Cardiac muscle cell (in vitro differentiated cells and primary cell): Measurements from ENCODE around the gene AP2S1. TPM values are rescaled to one million over a fixed set of nuclear protein-coding genes. Genes with fewer than 3 reads are reported as not detected.

Experiments used
- DNase-seq, 2 donors: peaks; one replicate each; pipeline versions ENCODE4 v3.0.0 to v3.0.0-alpha.2; 2010 to 2017; ENCODE audit warnings: low read depth in 1 of 2, low spot score in 1 of 2
- H3K27ac ChIP-seq: fragments of 200-600 bp; sonication (generic); 2 replicates; pipeline ENCODE4 v1.5.1; 2016
- H3K27me3 ChIP-seq: fragments of 200-600 bp; sonication (generic); 2 replicates; pipeline ENCODE4 v1.6.0; 2016; ENCODE audit warnings: control low read depth
- H3K36me3 ChIP-seq: fragments of 200-600 bp; sonication (generic); 2 replicates; pipeline ENCODE4 v1.5.1; 2016; ENCODE audit warnings: control low read depth
- H3K4me1 ChIP-seq: fragments of 200-600 bp; sonication (generic); 2 replicates; pipeline ENCODE4 v1.8.1; 2017; ENCODE audit warnings: low read depth, mild to moderate bottlenecking, mixed run types
- H3K4me3 ChIP-seq: fragments of 200-600 bp; sonication (generic); 2 replicates; pipeline ENCODE4 v1.5.1; 2016; ENCODE audit warnings: mild to moderate bottlenecking
- H3K9me3 ChIP-seq: fragments of 200-600 bp; sonication (generic); 2 replicates; pipeline ENCODE4 v1.5.1; 2017; ENCODE audit warnings: low read depth, mild to moderate bottlenecking, control low read depth
- polyA plus RNA-seq: library from polyadenylated mRNA; unstranded; fragments of >200 nt; fragmentation: Nextera tagmentation; extraction: Ambion mirVana; gene quantifications from 2 replicates; pipeline ENCODE4 v1.2.1, GENCODE V29; 2016
- total RNA-seq: library from RNA; depleted of rRNA; stranded (reverse); fragments of >200 nt; gene quantifications from 2 replicates; pipeline ENCODE4 v1.2.3, GENCODE V29; 2016
- TF ChIP-seq, protein P1 (sequence below): IDR thresholded peaks from 2 replicates; pipeline ENCODE4 v1.5.1; 2012; ENCODE audit warnings: low read depth, mild to moderate bottlenecking, low read length

The AP2S1 gene
- total and polyA plus RNA-seq, 2 experiments from 2014 or later = 76.5 to 260 TPM

- H3K9me3 ChIP-seq = no peaks in the 10 kb centered on the region
- H3K27me3 ChIP-seq = no peaks in the 10 kb centered on the region
- TF ChIP-seq, protein P1, sequence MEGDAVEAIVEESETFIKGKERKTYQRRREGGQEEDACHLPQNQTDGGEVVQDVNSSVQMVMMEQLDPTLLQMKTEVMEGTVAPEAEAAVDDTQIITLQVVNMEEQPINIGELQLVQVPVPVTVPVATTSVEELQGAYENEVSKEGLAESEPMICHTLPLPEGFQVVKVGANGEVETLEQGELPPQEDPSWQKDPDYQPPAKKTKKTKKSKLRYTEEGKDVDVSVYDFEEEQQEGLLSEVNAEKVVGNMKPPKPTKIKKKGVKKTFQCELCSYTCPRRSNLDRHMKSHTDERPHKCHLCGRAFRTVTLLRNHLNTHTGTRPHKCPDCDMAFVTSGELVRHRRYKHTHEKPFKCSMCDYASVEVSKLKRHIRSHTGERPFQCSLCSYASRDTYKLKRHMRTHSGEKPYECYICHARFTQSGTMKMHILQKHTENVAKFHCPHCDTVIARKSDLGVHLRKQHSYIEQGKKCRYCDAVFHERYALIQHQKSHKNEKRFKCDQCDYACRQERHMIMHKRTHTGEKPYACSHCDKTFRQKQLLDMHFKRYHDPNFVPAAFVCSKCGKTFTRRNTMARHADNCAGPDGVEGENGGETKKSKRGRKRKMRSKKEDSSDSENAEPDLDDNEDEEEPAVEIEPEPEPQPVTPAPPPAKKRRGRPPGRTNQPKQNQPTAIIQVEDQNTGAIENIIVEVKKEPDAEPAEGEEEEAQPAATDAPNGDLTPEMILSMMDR = no peak
- H3K36me3 ChIP-seq = no peaks in the 10 kb centered on the region
- H3K4me3 ChIP-seq = no peak overlapping the region
- DNase-seq = no peak
- no peak overlapping the region for H3K27ac ChIP-seq
- peaks cover 11% of the 10 kb centered on the region for H3K4me1 ChIP-seq
These were observed 30.4 kb upstream of the AP2S1 start for GRCh38 chr19:46881092-46881491.

- TF ChIP-seq, protein P1 = no peak
- Histone ChIP-seq H3K4me3 (no peak overlapping the region), H3K36me3 (no peaks in the 10 kb centered on the region), H3K27ac (no peak overlapping the region), H3K9me3 (no peaks in the 10 kb centered on the region), H3K27me3 (no peaks in the 10 kb centered on the region), H3K4me1 (peaks cover 16% of the 10 kb centered on the region)
- DNase-seq = no peak
These were observed 29.8 kb upstream of the AP2S1 start for GRCh38 chr19:46880431-46880830.

DNA sequence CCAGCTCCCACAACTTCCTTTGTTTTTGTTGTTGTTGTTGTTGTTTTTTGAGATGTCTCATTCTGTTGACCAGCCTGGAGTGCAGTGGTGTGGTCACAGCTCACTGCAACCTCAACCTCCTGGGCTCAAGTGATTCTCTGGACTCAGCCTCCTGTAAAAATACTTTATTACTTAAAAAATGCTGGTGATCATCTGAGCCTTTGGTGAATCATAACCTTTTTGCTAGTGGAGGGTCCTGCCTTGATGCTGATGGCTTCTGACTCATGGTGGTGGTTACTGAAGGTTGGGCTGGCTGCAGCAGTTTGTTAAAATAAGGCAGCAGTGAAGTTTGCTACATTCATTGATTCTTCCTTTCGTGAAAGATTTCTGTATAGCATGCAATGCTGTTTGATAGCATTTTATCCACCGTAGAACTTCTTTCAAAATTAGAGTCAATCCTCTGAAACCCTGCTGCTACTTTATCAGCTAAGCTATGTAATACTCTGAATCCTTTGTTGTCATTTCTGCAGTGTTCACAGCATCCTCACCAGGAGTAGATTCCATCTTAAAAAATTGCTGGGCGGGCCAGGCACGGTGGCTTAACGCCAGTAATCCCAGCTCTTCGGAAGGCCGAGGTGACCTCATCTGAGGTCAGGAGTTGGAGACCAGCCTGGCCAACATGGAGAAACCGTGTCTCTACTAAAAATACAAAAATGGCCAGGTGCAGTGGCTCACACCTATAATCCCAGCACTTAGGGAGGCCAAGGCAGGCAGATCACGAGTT is 28.1 kb upstream of the AP2S1 start:
- DNase-seq = peak in 1 of 2 donors; percentile 75
- Histone ChIP-seq H3K36me3 (no peaks in the 10 kb centered on the region), H3K9me3 (no peaks in the 10 kb centered on the region), H3K27me3 (no peaks in the 10 kb centered on the region), H3K4me3 (no peak overlapping the region), H3K4me1 (peaks cover 17% of the 10 kb centered on the region), H3K27ac (no peak overlapping the region)
- TF ChIP-seq, protein P1 = no peak

GRCh38 chr19:46875657-46876056 is 25.0 kb upstream of the AP2S1 start:
- TF ChIP-seq, protein P1 = no peak
- Histone ChIP-seq H3K4me1 (peaks cover 7% of the 10 kb centered on the region), H3K9me3 (no peaks in the 10 kb centered on the region), H3K27ac (peak overlapping the region; percentile 50), H3K27me3 (no peaks in the 10 kb centered on the region), H3K4me3 (no peak overlapping the region), H3K36me3 (no peaks in the 10 kb centered on the region)
- no peak for DNase-seq

DNA sequence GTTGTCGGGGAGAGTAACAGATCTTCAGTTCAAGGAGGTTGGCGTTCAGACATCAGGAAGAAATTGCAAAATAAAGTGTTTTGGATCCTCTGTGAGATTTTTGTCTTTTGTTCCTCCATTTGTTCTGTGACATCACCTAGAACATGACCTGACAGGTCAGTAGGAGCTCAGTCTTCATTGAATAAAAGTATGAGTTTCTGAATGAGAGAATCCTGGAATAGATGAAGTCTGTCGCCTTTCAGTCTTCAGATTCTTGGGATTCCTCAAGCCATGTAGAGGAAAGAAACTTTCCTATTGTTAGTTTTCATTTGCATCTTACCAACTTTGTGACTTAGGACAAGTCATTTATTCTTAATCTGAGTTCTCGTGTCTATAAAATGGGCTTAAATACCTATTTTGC is 24.6 kb upstream of the AP2S1 start:
- no peaks in the 10 kb centered on the region for H3K9me3 ChIP-seq
- peaks cover 7% of the 10 kb centered on the region for H3K4me1 ChIP-seq
- H3K36me3 ChIP-seq = no peaks in the 10 kb centered on the region
- no peak overlapping the region for H3K4me3 ChIP-seq
- DNase-seq = no peak
- H3K27ac ChIP-seq = peak overlapping the region; percentile 50
- H3K27me3 ChIP-seq = no peaks in the 10 kb centered on the region
- TF ChIP-seq, protein P1 = no peak
